Upper lobe of left lung (tissue), 4 donors: ENCODE measurements around the gene BCOR.

Experiments used
- CTCF ChIP-seq, 6 experiments: fragments of 450-650 bp in 4 of 6; fragments of 200-600 bp in 2 of 6; sonication (generic) in 2 of 6; IDR thresholded peaks; one replicate each; pipeline ENCODE4 v1.5.1; 2016 to 2019; ENCODE audit warnings: antibody characterized with exemption in 6 of 6
- POLR2A ChIP-seq, 4 donors: fragments of 450-650 bp; IDR thresholded peaks; one replicate each; pipeline ENCODE4 v1.5.1; 2016 to 2017; ENCODE audit warnings: antibody characterized with exemption in 4 of 4, mild to moderate bottlenecking in 2 of 4
- POLR2AphosphoS5 ChIP-seq, 2 donors: sonication (generic); formaldehyde crosslinking; IDR thresholded peaks; one replicate each; pipeline ENCODE4 v1.5.1; 2017; ENCODE audit warnings: antibody characterized with exemption in 2 of 2

- TF ChIP-seq POLR2AphosphoS5 (IDR thresholded peaks at IDR 0.05) (no peak), CTCF (IDR thresholded peaks at IDR 0.05) (no peak), POLR2A (IDR thresholded peaks at IDR 0.05) (no peak)
Observed at GRCh38 chrX:40088803-40089540, 8.8 kb downstream of the BCOR start.
